GOT3 (cell line): ENCODE measurements around the gene ARHGEF12.
A peak's percentile ranks its signal among the peaks of the same experiment; 100 is the strongest.

Experiments
- DNase-seq: peaks from one replicate; lab custom pipeline; 2025; ENCODE audit warnings: mixed read lengths; lab: John Stamatoyannopoulos, UW

The ARHGEF12 gene

GRCh38 chr11:120386318-120386717 is 50.1 kb downstream of the ARHGEF12 start:
- DNase-seq, result no peak

DNA sequence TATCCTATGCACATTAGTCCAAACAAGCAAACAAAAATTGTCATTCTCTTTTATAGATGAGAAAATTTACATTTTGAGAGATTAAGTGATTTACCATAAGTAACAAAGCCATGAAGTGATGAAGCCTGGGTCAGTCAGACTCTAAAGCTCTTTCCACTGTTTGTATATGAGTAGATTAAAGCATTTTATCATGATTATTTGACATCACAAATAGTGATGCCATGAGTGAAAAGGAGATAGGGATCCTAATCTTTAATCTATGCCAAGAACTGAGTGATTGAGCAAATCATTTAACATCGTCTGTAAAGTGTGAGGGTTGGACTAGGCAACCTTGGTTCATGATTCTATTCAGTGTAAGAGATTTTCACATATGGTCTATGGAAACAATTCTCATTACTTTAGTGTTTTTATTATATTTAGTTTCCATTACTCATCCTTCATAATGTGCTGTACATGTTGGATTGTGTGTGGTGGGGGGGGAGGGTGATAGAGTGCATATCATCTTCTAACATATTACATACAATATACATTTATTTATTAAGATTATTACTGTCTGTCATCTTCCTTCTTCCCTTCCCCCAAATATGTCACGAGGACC is 50.7 kb downstream of the ARHGEF12 start:
- DNase-seq, result no peak

- no peak for DNase-seq
Measured at GRCh38 chr11:120388261-120388660, 52.0 kb downstream of the ARHGEF12 start.

GRCh38 chr11:120389693-120390584 is 53.7 kb downstream of the ARHGEF12 start:
- no peak for DNase-seq

GRCh38 chr11:120390585-120390922 is 54.3 kb downstream of the ARHGEF12 start:
- no peak for DNase-seq

- DNase-seq, result no peak
Measured at GRCh38 chr11:120391292-120391691, 55.1 kb downstream of the ARHGEF12 start.

- DNase-seq, result no peak
Measured at GRCh38 chr11:120391854-120392253, 55.6 kb downstream of the ARHGEF12 start.

GRCh38 chr11:120392314-120392713 is 56.1 kb downstream of the ARHGEF12 start:
- no peak for DNase-seq

- DNase-seq, result no peak
Measured at GRCh38 chr11:120392793-120393192, 56.6 kb downstream of the ARHGEF12 start.

- DNase-seq, result no peak
Measured at GRCh38 chr11:120394119-120394518, 57.9 kb downstream of the ARHGEF12 start.

GRCh38 chr11:120395778-120396177 is 59.6 kb downstream of the ARHGEF12 start:
- no peak for DNase-seq

DNA sequence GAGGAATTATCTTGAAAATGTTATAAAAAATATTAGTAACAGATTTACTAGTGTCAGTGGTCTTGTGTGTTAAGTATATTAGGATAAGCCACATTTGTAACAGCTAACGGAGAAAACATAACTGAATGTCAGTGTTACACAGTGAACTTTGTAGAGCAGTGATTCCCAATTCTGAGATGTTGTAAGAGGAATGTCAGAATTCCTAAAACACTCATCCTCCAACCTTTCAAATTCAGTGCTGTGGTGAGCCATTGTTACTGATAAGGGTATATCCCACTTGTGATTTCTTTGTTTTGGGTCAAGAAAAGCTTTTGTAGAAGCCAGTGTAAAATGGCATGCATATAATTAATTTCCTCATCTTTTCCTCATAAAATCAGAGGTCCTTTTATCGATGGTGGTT is 61.9 kb downstream of the ARHGEF12 start:
- no peak for DNase-seq

DNA sequence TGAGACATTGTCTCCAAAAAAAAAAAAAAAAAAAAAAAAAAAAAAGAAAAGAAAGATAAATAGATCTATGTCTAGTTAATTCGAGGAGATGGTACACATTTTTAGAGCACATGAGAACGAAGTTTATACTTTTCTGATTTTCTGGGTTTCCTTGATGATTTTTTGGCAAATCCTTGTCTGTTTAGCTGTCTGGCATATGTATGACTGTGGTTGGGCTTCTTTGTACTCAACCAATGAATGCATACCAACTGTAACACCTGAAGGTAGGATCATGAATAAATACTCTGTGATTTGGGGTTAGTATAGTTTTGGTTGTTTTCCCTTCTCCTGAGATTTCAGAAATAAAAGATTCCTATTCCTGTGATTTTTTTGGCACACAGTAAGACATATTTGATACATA is 63.1 kb downstream of the ARHGEF12 start:
- DNase-seq, result no peak

DNA sequence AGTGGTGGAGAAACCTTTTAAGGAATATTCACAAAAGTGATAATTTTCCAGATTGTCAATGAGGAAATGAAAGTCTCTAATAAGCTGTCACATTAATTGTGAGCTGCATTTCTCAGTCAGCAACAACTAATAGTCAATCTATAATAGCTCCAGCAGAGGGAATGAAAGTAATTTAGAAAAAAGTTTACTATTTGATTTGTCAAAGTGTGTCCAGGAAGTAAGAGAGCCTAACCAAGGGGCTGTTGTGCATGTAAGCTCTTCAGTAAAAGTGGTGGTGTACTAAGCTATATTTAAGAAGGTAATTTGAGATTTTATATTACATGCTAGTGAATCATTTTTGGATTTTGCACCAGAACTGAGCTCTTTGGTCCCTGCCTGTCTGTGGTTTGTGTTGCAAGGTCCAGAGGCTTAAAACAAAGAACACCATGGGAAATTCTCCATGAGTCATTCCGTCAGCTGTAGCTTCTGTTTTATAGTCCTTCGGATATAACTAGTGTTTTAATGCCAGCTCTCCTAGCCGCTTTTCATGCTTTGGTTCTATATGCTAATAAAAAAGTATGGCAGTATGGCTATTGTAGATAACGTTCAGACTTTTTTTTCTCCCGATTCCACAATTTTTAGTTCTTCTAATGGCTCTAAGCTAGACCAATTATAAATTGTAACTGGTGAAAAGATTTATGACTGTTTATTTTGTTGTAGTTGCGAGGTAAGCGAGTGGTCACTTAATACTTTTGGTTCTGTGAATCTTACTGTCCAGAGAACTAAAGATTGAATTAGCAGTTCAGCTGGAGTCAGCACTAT is 64.6 kb downstream of the ARHGEF12 start:
- peak; percentile 8 for DNase-seq

DNA sequence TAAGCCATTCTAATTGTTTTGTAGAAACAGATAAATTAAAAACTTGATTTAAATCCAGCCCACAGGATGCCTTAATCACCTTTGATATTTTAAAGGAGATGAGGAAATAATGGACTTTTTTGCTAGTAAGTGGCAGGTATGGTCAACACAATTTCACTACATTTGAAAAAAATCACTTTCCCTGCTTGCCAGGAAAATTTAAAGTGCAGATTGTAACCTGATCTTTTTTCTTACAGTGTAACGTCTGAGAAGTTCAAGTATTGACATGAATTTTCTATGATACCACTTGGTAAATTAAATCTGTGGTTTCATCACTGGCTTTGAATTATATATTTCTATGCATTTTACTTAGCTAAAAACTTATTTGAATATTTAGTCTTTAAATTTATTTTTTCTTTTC is 65.3 kb downstream of the ARHGEF12 start:
- DNase-seq, result no peak

- no peak for DNase-seq
Measured at GRCh38 chr11:120403966-120404365, 67.8 kb downstream of the ARHGEF12 start.

DNA sequence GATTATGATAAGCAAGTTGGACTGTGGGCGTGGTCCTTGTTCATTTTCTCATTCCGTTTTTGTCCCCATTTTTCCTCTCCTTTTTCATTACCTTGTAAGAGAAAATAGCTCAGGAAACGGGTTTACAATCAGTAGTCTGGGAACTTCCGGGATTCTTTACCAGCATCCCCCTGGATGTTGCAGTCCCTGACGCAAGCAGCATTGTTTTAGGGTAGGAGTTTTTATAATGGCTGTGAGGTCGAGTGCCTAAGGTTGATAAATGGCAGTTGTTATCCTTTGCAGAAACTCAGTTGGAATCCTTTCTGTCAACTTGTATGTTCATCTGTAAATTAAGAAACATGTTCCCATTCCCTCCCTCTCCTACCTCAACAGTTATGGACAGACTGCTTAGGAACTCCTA is 68.3 kb downstream of the ARHGEF12 start:
- DNase-seq, result no peak

- DNase-seq, result no peak
Measured at GRCh38 chr11:120409655-120410054, 73.4 kb downstream of the ARHGEF12 start.

GRCh38 chr11:120410622-120411380 is 74.6 kb downstream of the ARHGEF12 start:
- no peak for DNase-seq

DNA sequence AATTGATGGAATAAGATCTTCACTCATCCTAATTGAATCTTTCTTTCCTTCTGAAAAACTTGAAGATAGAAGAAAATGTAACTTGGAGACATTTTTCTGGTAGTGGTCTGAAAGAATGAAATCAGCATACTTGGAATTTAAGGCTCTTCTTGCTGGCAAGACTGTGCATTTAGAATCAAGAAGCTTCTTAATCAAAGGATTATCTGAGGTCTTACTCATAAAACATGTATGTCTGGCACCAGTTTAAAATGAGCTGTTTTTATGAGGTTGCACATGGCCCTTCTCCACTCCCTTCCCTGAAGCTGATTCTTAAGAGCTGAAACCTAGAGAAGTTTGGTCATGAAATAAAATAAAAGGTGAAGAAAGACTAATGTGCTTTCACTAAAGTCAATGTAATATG is 77.3 kb downstream of the ARHGEF12 start:
- no peak for DNase-seq

DNA sequence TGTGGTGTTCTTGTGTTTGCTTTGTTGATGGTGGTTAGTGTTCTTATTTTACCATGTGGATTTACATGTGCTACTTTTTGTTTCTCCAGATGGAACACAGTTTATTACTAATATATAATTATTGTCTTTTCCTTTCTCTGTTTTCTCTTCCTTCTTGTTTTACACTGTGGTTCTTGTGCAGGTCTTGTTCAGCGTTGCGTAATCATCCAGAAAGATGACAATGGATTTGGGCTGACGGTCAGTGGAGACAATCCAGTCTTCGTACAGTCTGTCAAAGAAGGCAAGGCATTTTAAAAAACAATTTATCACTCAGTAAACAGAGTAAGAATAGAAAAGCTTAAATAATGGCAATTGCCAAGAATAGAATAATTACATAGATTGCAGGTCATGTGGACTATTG is 84.4 kb downstream of the ARHGEF12 start:
- DNase-seq, result no peak
